Activated naive CD8-positive, alpha-beta T cell treated with anti-CD3 and anti-CD28 coated beads, Interleukin-2, amount 50 U/mL, for 16 hours (primary cell): Measurements from ENCODE around the gene ADAMTSL3.
"Not testable (repeated sequence)": the region's sequence is repeated elsewhere in the genome, so short reads cannot be mapped to it uniquely, and the experiment has no call there.

Source experiments
- DNase-seq: peaks from one replicate; pipeline ENCODE4 v3.0.0-alpha.2; 2020; ENCODE audit warnings: low read depth, low spot score

ADAMTSL3 gene

GRCh38 chr15:83747718-83748110, 93.8 kb downstream of the ADAMTSL3 start:
- no peak for DNase-seq

- DNase-seq, result no peak
Measured at GRCh38 chr15:83753872-83754493, 100.1 kb downstream of the ADAMTSL3 start.

- not testable (repeated sequence) for DNase-seq
Measured at GRCh38 chr15:83757291-83757690, 103.4 kb downstream of the ADAMTSL3 start.

DNA sequence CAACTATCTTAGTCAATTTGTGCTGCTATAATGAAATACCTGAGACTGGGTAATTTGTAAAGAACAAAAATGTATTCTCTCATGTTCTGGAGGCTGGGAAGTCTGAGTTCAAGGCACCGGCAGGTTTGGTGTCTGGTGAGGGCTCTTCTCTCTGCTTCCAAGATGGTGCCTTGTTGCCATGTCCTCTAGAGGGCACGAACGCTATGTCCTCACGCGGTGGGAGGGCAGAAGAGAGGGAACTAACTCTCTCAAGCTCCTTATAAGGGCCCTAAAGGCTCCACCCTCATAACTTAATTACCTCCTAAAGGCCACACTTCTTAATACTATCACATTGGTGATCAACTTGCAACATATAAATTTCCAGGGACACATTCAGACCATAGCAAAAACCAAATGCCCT, 108.4 kb downstream of the ADAMTSL3 start:
- no peak for DNase-seq

DNA sequence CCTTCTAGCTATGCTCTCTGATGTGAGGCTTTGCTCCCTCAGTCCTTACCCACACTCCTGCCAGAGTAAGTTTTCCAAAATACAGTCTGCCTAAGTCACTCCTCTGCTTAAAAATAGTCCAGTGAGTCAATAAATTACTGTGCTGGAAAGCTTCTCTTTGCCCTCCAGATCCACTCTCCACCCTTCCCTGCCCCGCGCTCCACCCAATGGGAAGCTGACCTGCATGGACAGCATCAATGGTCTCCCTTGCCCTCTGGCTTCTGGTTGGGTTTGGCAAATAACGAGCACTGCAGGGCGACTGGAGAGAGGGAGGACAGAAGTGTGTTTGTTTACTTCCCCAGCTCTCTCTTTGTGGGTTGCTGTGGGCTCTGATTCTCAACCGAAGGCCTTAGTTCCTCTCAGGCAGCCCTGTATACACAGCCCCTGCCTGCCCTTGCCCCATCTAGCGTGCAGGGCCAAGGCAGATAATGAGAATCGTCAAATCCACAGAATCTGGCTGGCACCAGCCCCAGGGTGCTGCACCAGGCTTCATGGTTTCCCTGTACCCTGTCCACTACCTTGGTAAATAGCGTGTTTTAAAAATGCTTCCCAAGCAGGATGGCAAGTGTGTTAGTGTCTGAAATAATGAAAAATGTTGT, 110.4 kb downstream of the ADAMTSL3 start:
- no peak for DNase-seq

- DNase-seq, result no peak
Measured at GRCh38 chr15:83766339-83766738, 112.4 kb downstream of the ADAMTSL3 start.

DNA sequence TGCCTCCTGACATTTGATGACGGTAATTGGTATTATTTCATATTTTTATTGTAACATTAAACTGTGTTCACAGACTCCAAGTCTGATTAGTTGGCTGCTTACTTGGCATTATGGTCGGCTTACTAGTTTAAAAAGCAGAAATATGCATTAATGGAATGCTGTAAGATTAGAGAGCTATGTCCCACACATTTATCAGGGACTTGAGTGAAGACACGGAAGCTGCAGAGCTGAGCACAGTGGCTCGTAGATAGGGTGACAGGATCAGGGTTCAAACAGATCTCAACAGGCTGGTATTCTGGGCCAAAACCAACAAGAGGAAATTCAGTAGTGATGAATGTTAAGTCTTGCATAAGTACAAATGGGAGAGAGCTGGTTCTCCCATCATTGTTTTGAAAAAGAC, 113.8 kb downstream of the ADAMTSL3 start:
- no peak for DNase-seq

DNA sequence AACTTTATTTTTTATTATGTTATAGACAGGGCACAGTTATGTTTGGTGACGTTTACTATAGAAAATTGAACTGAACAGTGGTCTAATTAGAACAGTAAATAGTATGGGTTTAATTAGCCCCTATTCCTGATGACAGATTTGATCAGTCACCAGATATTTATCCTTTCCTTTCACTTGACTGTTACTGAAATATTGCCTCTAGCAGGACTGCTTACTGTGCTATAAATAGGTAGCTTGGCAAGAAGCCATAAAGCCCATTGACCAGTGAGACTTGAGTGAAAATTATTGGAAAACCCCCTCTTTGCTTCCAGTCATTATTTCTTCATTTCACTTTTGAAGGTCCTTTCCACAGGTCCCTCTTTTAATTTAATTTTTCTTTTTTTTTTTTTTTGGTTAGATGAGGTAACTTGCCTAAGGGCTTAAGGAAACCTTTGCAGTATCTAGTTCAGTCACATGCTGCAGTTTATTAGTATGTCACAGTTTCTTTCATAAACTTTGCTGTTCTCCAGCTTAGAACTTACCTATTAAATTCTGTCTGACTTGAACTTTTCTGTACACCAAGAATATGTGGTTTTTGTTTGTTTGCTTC, 115.6 kb downstream of the ADAMTSL3 start:
- no peak for DNase-seq

DNA sequence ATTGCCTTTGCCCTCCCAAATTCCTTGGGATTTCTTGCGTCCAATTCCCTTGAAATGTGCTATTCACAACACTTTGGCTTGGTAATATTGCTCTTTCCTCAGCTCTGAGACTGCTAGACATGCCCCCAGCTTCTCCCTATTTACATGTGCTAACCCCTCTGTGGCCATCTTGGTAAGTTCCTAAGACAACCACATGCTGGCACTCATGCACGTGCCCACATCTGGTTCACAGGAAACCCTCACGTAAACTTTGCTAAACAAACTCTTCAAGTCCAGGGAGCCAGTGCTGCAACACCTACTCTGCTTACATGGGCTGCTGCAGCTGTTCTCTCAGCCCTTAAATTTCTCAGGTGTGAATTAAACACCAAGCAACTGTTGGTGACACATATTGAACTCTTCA, 121.8 kb downstream of the ADAMTSL3 start:
- DNase-seq, result no peak

GRCh38 chr15:83776986-83777385, 123.1 kb downstream of the ADAMTSL3 start:
- DNase-seq, result no peak

- DNase-seq, result no peak
Measured at GRCh38 chr15:83783227-83783626, 129.3 kb downstream of the ADAMTSL3 start.

- no peak for DNase-seq
Measured at GRCh38 chr15:83784975-83785374, 131.1 kb downstream of the ADAMTSL3 start.

DNA sequence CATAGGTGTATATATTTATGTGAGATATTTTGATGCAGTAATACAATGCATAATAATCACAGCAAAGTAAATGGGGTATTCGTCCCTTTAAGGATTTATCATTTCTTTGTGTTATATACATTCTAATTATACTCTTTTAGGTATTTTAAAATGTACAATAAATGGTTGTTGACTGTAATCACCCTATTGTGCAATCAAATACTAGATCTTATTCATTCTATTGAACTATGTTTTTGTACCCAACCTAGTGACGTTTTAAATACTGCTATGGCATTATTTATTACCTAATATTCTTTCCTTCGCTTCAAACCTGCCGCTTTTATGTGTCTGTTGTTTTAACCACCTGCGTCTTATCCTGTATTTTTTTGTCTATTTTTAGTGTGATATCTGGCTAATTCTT, 132.4 kb downstream of the ADAMTSL3 start:
- DNase-seq, result no peak

DNA sequence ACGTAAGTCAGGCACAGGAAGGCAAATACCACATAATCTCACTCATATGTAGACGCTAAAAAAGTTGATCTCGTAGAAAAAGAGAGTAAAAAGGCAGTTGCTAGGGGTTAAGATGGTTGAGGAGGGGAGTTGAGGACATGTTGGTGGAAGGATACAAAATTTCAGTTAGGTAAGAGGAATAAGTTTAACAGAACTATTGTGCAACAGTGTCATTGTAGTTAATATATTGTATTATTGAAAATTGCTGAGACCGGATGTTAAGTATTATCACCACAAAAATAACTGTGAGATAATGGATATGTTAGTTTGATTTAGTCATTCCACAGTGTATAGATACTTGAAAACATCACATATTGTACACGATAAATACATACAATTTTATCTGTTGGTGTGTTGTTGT, 139.1 kb downstream of the ADAMTSL3 start:
- no peak for DNase-seq

DNA sequence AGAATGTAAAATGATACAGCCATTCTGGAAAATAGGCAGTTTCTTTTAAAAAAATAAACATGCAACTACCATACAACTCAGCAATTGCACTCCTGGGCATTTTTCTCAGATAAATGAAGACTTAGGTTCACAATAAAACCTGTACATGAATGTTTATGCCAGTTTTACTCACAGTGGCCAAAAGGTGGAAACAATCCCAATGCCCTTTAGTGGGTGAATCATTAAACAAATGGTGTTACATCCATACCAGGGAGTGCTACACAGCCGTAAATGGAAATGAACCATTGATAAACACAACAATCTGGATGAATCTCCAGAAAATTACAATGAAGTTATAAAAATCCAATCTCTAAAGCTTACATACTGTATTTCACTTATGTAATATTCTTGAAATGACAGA, 140.3 kb downstream of the ADAMTSL3 start:
- DNase-seq, result no peak

DNA sequence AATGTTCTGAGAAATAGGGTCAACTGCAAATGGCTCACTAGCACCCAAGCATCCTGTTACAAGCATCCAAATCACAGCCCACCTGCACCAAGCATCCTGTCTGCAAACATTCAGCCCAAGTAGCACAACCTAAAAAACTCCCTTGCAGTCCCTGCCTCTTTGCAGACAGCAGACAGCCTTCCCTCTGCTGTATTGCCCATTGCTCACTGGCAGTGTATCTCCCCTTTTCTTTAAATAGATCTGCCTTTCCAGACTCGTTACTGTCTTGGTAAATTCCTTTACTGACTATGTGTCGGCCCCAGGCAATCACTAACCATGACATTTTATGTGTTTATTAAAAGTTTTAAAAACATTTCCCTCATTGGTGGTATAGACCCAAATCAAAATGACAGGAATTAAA, 155.4 kb downstream of the ADAMTSL3 start:
- DNase-seq, result no peak

GRCh38 chr15:83810110-83810509, 156.2 kb downstream of the ADAMTSL3 start:
- no peak for DNase-seq

DNA sequence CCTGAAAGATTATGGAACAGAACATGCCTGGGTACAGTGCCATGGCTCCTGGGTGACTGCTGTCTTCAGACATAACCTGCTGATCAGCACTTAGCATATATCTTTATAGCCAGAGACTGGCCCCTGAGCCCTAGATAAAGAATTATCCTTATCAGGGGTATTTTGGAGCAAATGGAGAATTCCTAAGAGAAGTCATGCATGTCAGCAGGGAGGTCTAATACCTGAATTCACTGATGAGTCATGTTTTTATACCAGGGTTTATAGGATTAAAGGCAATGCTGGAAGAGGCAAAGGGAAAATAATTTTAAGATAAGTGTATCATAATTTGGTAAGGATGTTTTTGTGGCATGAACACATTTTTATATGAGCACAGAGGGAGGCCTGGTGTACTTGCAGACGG, 159.8 kb downstream of the ADAMTSL3 start:
- no peak for DNase-seq

DNA sequence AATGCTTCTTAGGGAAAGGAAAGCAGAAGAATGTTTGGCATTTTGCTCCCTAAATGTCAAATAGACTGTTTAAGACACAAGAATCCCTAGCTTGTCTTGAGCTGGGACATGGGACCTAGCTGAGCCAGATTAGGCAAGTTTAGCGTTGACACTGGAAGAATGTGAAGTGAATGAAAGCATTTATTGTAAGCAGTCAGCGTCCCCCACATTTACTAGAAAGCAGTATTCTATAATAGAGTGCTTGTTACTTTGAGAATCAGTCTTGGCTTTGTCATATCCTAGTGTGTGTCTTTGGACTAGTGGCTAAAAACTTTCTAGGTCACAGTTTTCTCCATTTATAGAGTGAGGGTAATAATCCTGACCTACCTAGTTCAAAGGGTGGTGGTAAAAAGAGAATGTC, 161.6 kb downstream of the ADAMTSL3 start:
- no peak for DNase-seq

DNA sequence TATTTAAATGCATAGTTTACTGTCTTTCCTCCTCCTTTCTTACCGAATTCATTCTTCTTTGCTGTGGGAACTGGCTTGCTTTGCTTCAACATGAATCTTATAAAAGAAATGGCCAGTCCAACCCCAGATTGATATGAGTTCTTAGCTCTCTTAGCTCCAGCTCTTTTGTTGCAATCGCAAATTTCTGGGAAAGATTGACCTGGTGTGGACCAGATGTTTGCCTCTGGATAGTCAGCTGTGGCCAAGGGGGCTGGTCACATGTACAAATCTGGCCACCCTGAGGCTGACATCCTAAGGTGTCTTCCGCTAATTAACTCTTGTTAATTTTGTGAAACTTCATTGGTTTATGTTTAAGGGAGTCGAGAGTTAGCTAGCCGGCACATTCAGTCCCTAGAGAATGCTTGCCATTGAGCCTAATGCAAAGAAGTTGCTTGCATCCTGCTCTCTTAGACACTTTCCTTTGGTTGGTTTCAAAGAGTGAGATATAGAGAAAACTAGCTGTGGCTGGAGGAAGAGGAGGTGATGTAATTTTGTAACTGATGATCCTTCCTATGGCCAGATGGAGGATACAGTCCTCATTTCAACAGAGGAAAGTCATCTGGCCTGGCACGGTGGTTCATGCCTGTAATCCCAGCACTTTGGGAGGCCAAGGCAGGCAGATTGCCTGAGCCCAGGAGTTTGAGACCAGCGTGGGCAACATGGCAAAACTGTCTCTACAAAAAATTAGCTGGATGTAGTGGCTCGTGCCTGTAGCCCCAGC, 162.4 kb downstream of the ADAMTSL3 start:
- DNase-seq, result no peak

- DNase-seq, result no peak
Measured at GRCh38 chr15:83818591-83818990, 164.7 kb downstream of the ADAMTSL3 start.

DNA sequence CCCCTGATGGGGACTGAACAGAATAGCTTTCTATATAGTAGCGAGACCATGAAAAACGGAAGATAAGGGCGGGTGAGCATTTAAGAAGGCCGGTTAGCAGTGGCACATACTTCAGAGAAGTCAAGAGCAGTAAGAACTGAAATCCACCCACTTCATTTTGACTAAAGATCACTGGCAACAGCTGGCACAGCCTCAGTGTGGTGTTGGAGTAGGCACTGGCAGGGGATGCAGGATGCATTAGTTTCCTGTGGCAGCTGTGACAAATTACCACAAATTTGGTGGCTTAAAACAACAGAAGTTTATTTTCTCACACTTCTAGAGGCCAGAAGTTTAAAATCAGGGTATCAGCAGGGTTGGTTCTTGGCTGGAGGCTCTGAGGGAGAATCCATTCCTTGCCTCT, 176.5 kb downstream of the ADAMTSL3 start:
- DNase-seq, result no peak

GRCh38 chr15:83833569-83833968, 179.6 kb downstream of the ADAMTSL3 start:
- no peak for DNase-seq
